T-helper 22 cell (primary cell): Measurements from ENCODE around the gene PGM5.
"Not testable (repeated sequence)": the region's sequence is repeated elsewhere in the genome, so short reads cannot be mapped to it uniquely, and the experiment has no call there.

Experiments used
- DNase-seq: peaks from one replicate; pipeline ENCODE4 v3.0.0-alpha.2; 2020; ENCODE audit warnings: low read depth

The PGM5 gene

DNA sequence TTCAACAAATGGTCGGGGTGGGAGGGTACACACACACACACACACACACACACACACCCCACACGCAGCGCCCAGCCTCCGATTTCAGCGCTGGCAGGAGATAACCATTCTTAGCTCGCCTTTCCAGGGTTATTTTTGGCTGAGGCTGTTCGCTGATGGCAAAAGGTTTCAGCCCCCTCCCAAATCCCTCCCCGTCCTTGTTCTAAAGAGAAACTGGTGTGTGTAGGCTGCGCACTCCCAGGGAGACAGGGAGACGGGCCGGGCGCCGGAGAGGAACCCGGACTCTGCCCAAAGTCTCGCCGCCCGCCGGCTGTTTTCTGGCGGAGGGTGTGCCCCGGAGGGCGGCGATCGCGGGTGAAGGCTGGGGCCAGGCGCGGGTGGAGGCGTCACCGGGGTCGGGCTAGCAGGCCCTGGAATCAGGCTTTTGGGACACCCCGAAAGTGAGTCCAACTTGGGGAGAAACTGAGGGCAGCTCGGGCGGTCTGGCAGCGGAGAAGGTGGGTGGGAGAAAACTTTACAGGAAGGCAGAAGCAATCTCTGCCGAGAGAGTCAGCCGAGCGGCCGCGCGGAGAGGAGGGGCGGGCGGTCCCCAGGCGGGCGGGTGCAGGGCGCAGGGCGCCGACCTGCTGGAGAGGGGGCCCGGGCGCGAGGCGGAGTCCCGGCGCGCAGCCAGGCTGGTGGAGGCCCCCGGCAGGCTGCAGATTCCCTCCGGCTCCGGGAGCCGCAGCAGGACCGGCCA is at the start of gene PGM5:
Gene PGM5, plus strand, starts transcription at position 232 of the 739 bp plus-strand sequence. CDS start 517 bp downstream, outside the sequence.
- not testable (repeated sequence) for DNase-seq

DNA sequence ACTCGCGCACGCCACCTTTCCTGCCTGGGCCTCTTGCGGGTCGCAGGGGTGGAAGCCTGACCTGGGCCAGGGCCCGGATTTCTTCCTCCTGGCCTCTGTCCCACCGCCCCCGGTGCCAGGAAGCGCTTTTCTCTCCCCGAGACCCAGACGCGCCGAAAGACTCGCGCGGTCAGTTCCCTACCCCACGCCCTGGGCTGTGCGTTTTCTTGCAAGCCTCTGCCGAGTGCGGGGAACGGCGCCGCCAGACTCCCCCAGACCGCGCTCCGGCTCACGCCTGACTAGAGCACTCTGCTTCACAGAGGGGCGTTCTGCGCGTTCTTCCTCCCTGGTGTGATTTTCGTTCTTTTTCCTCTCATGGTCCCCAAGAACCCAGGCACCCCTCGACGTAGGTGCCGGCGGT is 49.3 kb upstream of the PGM5 start:
- DNase-seq = not testable (repeated sequence)

DNA sequence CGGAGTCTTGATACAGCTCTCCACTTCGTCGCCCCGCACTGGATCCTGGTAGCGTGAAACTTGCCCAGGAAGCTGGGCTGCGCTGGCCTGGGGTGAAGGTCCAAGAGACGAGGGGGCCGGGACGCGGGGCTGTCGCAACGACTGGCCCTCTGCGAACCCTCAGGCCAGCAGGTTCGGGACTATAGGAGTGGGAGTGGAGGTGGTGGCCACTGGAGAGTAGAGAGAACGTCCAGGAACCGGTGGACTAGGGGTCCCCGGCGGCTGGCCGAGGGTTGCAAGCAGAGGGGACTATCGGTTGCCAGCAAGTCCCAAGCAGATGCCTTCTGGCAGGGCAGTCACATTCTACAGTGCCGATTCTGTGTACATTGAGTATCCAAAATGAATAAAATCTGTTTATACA is 48.8 kb upstream of the PGM5 start:
- not testable (repeated sequence) for DNase-seq

GRCh38 chr9:68311208-68311607 is 45.2 kb upstream of the PGM5 start:
- not testable (repeated sequence) for DNase-seq

DNA sequence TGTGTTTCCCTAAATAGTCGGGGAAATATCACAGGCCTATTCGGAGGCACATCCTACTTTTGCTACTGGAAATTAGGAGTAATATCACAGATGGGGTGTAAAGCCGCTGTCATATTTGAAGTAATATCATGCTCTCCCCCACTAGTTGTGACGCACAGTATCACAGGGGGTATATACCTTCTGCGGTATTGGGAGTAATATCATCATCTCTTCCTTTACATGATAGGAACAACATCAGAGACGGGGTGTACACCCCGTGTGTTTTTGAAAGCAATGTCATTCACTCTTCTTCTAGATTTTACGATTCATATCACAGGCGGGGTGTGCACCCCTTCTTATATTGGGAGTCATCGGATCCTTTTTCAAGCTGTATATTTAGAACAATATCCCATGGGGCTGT is 38.2 kb upstream of the PGM5 start:
- DNase-seq = not testable (repeated sequence)

DNA sequence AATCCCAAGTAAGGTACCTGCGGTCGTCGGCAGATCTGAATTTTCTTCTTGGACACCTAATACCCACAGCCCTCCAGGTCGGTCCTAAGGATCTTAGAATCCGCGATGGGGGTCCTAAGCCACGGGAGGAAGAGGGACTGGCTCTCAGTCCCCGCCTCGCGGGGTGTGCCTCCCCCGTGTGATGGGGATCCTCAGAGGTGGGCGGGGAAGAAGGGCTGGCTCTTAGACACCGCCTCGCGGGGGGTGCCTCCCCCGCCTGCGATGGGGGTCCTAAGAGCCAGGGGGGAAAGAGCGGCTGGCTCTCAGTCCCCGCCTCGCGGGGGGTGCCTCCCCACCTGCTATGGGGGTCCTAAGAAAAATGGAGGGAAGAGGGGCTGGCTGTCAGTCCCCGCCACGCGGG is 32.7 kb upstream of the PGM5 start:
- DNase-seq = not testable (repeated sequence)

- DNase-seq = not testable (repeated sequence)
These were observed 31.9 kb upstream of the PGM5 start for GRCh38 chr9:68324518-68324917.

DNA sequence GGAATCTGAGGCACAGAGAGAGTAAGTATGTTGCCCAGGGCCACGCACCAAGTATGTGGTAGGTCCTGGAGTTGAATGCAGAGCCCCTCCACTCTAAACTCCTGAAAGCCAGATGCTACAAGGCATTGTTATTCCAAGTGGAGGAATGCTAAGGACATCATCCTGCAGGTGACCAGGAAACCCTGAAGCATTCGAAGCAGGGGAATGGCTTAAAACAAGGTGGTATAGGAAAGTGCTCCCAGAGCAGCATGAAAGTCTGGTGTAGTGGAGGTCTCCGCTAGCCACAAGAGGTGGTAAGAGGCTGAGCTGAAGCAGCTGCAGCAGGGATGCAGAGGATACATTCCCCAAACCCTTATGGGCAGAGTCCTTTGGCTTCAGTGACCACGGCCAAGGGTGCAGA is 27.3 kb upstream of the PGM5 start:
- DNase-seq = not testable (repeated sequence)

DNA sequence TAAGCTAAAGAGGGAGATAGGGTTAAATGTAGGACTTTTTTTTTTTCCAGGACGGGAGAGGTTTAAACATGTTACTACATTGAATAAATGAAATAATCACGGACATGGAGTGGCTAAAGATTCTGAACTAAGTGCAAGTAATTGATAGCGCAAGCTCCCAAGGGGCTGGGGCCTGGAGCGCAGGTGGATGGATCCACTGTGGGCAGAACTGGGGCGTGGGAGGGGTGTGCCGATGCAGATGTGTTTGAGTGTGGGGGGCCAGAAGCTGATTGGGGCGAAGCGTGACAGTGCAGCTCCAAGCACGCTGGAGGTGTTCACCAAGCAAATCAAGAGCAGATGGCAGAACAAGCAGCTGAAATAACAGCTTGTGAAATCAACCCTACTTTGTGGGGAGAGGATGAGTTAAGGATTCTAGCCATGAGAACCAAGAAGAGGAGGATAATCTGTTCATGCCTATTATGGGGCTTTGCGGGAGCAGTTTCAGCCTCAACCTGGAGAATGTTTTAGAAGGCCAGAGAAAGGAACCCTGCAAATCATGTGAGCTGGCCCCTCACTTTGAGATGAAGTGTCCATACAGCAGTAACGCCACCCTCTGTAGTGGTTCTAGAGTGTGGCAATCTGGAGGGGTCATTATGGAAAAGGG is 25.8 kb upstream of the PGM5 start:
- not testable (repeated sequence) for DNase-seq

DNA sequence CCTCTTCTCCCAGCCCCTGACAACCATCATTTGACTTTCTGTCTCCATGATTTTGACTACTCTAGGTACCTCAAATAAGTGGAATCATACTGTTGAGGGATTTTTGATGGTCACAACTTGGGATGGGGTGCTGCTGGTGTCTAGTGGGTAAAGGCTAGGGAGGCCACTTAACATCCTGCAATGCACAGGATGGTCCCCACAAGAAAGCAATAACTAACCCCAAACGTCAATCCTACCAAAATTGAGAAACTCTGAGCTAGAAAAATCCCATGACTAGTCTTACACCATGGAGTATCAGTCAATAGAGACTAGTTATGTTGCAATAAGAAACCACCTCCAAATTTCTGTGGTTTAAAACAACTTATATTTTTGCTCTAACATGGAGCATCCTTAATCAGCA is 24.3 kb upstream of the PGM5 start:
- DNase-seq = not testable (repeated sequence)

GRCh38 chr9:68335935-68336334 is 20.5 kb upstream of the PGM5 start:
- not testable (repeated sequence) for DNase-seq

DNA sequence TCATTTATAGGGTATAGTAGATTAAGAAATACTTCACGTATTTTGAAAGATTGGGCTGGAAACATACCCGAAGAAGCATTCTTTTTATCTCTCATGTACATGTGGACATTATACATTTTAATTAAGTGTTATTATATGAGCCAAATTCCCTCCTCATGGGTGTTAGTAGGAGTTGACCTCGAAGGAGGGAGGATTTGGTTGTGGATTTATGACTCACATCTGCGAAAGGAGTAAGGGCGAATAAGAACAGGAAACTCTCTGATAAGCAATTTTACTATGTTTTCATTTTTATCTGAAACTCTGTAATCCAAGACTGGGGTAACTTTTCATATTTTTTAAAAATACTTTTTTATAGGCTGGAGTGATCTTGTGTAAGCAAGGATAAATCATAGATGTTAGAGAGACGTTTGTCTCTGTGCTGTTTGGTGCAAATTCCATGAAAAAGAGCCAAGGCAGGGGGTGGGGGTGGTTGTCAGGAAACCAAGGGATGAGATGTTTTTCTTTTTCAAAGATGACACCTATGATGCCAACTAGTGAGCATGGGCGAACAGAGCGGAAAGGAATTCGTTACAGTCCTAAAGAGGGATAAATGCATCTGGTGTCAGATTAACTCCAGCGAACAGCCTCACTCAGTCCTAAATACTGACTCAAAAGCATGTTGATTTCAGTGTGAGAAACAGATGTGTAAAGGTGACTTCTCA is 19.6 kb upstream of the PGM5 start:
- not testable (repeated sequence) for DNase-seq

GRCh38 chr9:68338000-68338399 is 18.4 kb upstream of the PGM5 start:
- not testable (repeated sequence) for DNase-seq

GRCh38 chr9:68342265-68343025 is 14.0 kb upstream of the PGM5 start:
- DNase-seq = not testable (repeated sequence)

DNA sequence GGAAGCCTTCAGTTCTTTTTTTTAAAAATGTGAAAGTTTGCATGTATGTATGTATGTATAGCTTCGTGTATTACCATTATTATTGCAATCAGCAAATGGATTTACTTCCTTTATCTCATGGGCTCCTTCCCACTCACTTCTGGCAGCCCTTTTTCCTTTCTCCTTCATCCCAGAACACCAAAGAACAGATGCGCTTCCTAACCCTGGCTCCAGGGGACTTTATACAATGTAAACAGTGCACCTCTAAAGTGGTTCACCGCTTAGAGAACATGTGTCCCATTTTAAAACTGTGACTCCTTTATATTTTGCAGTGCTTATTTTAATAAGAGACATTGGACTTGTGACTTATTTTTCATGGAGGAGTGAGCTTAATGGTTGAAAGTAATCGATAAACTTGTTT is 13.2 kb upstream of the PGM5 start:
- not testable (repeated sequence) for DNase-seq

GRCh38 chr9:68343992-68344391 is 12.4 kb upstream of the PGM5 start:
- not testable (repeated sequence) for DNase-seq

- not testable (repeated sequence) for DNase-seq
These were observed 4.7 kb upstream of the PGM5 start for GRCh38 chr9:68351689-68352088.

GRCh38 chr9:68355993-68356379 is 425 bp upstream of the PGM5 start:
- not testable (repeated sequence) for DNase-seq

DNA sequence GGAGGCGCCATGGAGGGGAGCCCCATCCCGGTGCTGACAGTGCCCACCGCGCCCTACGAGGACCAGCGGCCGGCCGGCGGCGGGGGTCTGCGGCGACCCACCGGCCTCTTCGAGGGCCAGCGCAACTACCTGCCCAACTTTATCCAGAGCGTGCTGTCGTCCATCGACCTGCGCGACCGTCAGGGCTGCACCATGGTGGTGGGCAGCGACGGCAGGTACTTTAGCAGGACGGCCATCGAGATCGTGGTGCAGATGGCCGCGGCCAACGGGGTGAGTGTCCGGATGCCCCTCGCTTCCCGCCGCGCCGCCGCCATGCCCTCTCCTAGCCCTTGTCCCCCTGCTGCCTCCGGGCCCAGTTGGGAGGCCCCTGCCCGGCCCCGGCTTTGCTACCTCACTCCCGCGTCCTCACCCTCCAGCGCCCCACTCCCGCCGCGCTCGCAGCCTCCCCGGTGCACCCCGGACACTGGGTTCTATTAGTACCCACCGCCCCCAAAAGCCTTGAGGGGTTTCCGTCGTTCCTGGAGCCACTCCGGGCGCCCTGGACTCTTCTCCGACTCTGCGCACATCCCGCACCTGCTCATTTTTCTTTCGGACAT is 806 bp downstream of the PGM5 start:
- DNase-seq = not testable (repeated sequence)

DNA sequence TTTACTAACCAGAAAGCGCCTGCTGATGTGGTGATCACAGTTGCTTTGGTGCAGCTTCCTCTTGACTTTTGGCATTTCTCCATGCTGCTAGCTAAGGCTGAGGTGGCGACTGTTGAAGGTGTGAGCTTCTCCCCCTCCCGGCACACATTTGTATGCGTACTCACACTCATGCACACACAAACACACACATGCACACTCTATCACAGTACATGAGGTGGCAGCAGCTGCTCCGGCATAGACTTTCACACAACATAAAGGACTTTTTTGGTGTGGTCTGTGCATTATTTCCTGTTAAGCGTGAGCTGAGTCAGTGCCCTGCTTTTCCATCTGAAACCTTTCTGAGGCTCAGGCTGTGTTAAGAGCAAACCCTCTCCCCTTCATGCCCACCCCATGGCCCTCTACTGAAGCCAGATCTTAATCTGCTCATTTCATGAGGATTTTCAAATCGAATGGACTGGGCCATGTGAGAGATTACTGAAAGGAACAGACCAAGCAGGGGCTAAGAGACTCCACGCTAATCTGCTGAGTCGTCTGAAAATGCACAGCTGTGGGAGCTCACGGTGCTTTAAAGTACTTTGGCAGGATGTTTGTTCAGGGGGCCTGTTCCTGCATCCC is 10.6 kb downstream of the PGM5 start:
- not testable (repeated sequence) for DNase-seq

DNA sequence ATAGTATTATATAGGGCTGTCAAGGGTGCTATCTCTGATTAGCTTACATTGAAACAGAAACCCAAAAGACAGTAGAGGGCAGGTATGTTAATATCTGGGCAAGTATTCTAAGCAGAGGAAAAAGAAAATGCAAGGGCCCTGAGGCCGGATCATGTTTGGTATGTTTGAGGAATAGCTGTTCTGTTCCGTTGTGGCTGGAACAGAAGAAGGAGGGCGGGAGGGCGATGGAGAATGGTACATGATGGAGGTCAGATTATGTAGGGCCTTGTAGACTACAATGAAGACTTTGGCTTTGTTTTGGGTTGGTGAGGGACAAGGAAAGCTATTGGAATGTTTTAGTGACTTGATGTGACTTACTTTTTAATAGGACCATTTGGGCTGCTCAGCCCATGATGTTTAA is 19.4 kb downstream of the PGM5 start:
- DNase-seq = not testable (repeated sequence)
